K562 (cell line): ENCODE data around the gene THOC1. TPM values are rescaled to one million over a fixed set of nuclear protein-coding genes. Genes with fewer than 3 reads are reported as not detected.

Experiments
- ATAC-seq: fragments of 200-7000 bp; cut with Tn5 transposase; 3 replicates; pipeline ENCODE4 v1.9.1; 2020; ENCODE audit warnings: moderate library complexity
- BruUV-seq: library from RNA; stranded (reverse); fragments of 400-500 nt; replicated peaks from 2 replicates; lab custom pipeline; 2021; lab: Mats Ljungman, UMichigan
- CTCF ChIA-PET: fragments of 300-600 bp; formaldehyde crosslinking; extraction: SDS; loops from one replicate; lab custom pipeline; 2021; ENCODE audit warnings: low intra/inter-chr PET ratio; lab: Yijun Ruan, JAX
- POLR2A ChIA-PET: fragments of 300-600, 350-650 bp; sonication (Branson Sonifier 250); formaldehyde crosslinking; extraction: SDS; loops from one replicate; lab custom pipeline; 2021; ENCODE audit warnings: antibody characterized with exemption, inconsistent platforms; lab: Yijun Ruan, JAX
- DNase-seq, 4 experiments: peaks; one replicate each; pipeline versions ENCODE4 v3.0.0 to v3.0.0-alpha.2; 2011 to 2018; ENCODE audit warnings: low spot score in 3 of 4, mixed read lengths in 3 of 4; ENCODE audit errors: extremely low read depth in 1 of 4
- FAIRE-seq: peaks from 2 replicates; lab custom pipeline; 2011; peaks lifted over from hg19 to GRCh38; lab: Jason Lieb, UNC
- H2AFZ ChIP-seq: 2 replicates; pipeline ENCODE4 v1.6.0; 2011; ENCODE audit warnings: low read depth, low read length, control low read depth, inconsistent platforms
- H3K27ac ChIP-seq: fragments of 200-600 bp; 3 replicates; pipeline ENCODE4 v1.8.0; 2011; ENCODE audit warnings: low read depth, mild to moderate bottlenecking, control low read depth, inconsistent platforms, low read length, moderate library complexity, mixed read lengths; ENCODE audit errors: extremely low read depth
- H3K27me3 ChIP-seq, 2 experiments: fragments of 300-600 bp in 1 of 2; 2 replicates in 1 of 2; 3 replicates in 1 of 2; pipeline versions ENCODE4 v1.6.0 to v1.8.0; 2011; ENCODE audit warnings: inconsistent platforms in 2 of 2, low read length in 2 of 2, mild to moderate bottlenecking in 1 of 2, mixed read lengths in 1 of 2, moderate library complexity in 1 of 2; ENCODE audit not compliant: control insufficient read depth in 2 of 2, insufficient read depth in 2 of 2
- H3K36me3 ChIP-seq: fragments of 300-600 bp; 3 replicates; pipeline ENCODE4 v1.8.0; 2011; ENCODE audit warnings: mild to moderate bottlenecking, low read length, inconsistent platforms; ENCODE audit not compliant: control insufficient read depth, insufficient read depth
- H3K4me1 ChIP-seq, 2 experiments: fragments of 200-600 bp in 1 of 2; replicated peaks in 1 of 2; 2 replicates in 1 of 2; 3 replicates in 1 of 2; pipeline versions ENCODE4 v1.5.1 to v1.8.0; 2011; ENCODE audit warnings: inconsistent platforms in 2 of 2, low read length in 2 of 2, mild to moderate bottlenecking in 1 of 2, mixed read lengths in 1 of 2, moderate library complexity in 1 of 2; ENCODE audit not compliant: control insufficient read depth in 2 of 2, insufficient read depth in 2 of 2
- H3K4me2 ChIP-seq: 2 replicates; pipeline ENCODE4 v1.6.1; 2011; ENCODE audit warnings: low read length, control low read depth, inconsistent platforms, mixed read lengths; ENCODE audit not compliant: insufficient read depth
- H3K4me3 ChIP-seq: fragments of 200-600 bp; sonication (generic), shearing (Covaris generic); 2 replicates; pipeline ENCODE4 v1.5.1; 2016; ENCODE audit warnings: control low read depth, inconsistent platforms
- H3K79me2 ChIP-seq: fragments of 200-600 bp; 3 replicates; pipeline ENCODE4 v1.8.0; 2011; ENCODE audit warnings: low read length, inconsistent platforms; ENCODE audit not compliant: control insufficient read depth, insufficient read depth
- H3K9ac ChIP-seq, 2 experiments: 2 replicates each; pipeline versions ENCODE4 v1.6.0 to v1.6.1; 2011; ENCODE audit warnings: low read depth in 2 of 2, low read length in 2 of 2, control low read depth in 1 of 2, inconsistent platforms in 1 of 2, mild to moderate bottlenecking in 1 of 2, mixed read lengths in 1 of 2; ENCODE audit not compliant: insufficient read depth in 1 of 2
- H3K9me1 ChIP-seq: one replicate; pipeline ENCODE4 v1.6.0; 2011; ENCODE audit warnings: inconsistent platforms, mild to moderate bottlenecking, low read length, moderate library complexity; ENCODE audit not compliant: control insufficient read depth, insufficient read depth
- H3K9me3 ChIP-seq: replicated peaks from 2 replicates; pipeline ENCODE4 v1.5.1; 2011; ENCODE audit warnings: low read depth, low read length, inconsistent platforms; ENCODE audit not compliant: control insufficient read depth, insufficient read depth
- H4K20me1 ChIP-seq: replicated peaks from 2 replicates; pipeline ENCODE4 v1.6.1; 2011; ENCODE audit warnings: low read length, inconsistent platforms, mixed read lengths; ENCODE audit not compliant: control insufficient read depth, insufficient read depth
- EZH2 ChIP-seq: IDR thresholded peaks from 2 replicates; pipeline ENCODE4 v1.6.1; 2012; ENCODE audit warnings: low read depth, mild to moderate bottlenecking, inconsistent platforms, low read length, borderline replicate concordance
- TCF7 ChIP-seq: sonication (generic); IDR thresholded peaks from 2 replicates; pipeline ENCODE4 v1.6.1; 2016; ENCODE audit warnings: antibody characterized with exemption, borderline replicate concordance
- ZSCAN29 ChIP-seq: fragments of 450-650 bp; IDR thresholded peaks from 2 replicates; pipeline ENCODE4 v1.6.1; 2017
- WGBS: fragments of 100-300 bp; shearing (Covaris generic); methylation state at CpG from one replicate; pipeline ENCODE4 v1.1.6; 2016; ENCODE audit warnings: low coverage, mixed read lengths; ENCODE audit not compliant: insufficient coverage; ENCODE audit errors: missing lambda C conversion rate; 5-methylcytosine and 5-hydroxymethylcytosine counted together
- in situ Hi-C: fragments of 300-500 bp; cut with MboI; formaldehyde crosslinking; loops from 4 replicates; pipeline ENCODE4 v1.15.0; 2018; ENCODE audit warnings: inconsistent platforms, mixed read lengths
- intact Hi-C: fragments of 100-400 bp; cut with micrococcal nuclease; formaldehyde crosslinking; loops from 2 replicates; pipeline ENCODE4 v1.14.2; 2022
- polyA plus RNA-seq, 8 experiments: library from polyadenylated mRNA; depleted of rRNA in 4 of 8; stranded (reverse) in 5 of 8; unstranded in 3 of 8; fragments of >200 nt; fragmentation: Nextera tagmentation in 2 of 8; fragmentation: Illumina TruSeq in 1 of 8; extraction: Ambion mirVana in 2 of 8; extraction: Trizol in 1 of 8; gene quantifications; 2 replicates each; pipeline versions ENCODE4 v1.2.1 to v1.2.3, GENCODE V29; 2011 to 2014; ENCODE audit warnings: inconsistent platforms in 1 of 8, missing spikeins in 1 of 8
- total RNA-seq, 7 experiments: library from RNA; depleted of rRNA in 6 of 7; stranded (reverse); fragments of >200 nt in 6 of 7; fragmentation: Illumina TruSeq in 2 of 7; extraction: Trizol in 2 of 7; gene quantifications; 2 replicates each; pipeline versions ENCODE4 v1.2.1 to v1.2.3, GENCODE V29; 2011 to 2021; ENCODE audit warnings: low replicate concordance in 1 of 7
- TF ChIP-seq, protein P1 (sequence below): fragments of 450-650 bp; IDR thresholded peaks from 2 replicates; pipeline ENCODE4 v1.6.1; 2017; ENCODE audit warnings: mild to moderate bottlenecking, moderate library complexity
- TF ChIP-seq, protein P2 (sequence below): sonication (generic); formaldehyde crosslinking; IDR thresholded peaks from 2 replicates; pipeline ENCODE4 v1.8.0; 2022; ENCODE audit warnings: mild to moderate bottlenecking, missing genetic modification reagents, borderline replicate concordance
- TF ChIP-seq, protein P3 (sequence below): fragments of 250-450 bp; sonication (Bioruptor Pico); IDR thresholded peaks from 2 replicates; pipeline ENCODE4 v1.5.0; 2021; ENCODE audit warnings: mild to moderate bottlenecking, moderate library complexity
- TF ChIP-seq, protein P4 (sequence below): IDR thresholded peaks from 3 replicates; pipeline ENCODE4 v1.6.1; 2011; ENCODE audit warnings: borderline replicate concordance, mild to moderate bottlenecking, moderate library complexity; ENCODE audit not compliant: insufficient read length; ENCODE audit errors: extremely low read depth

Gene THOC1
- total and polyA plus RNA-seq, 9 of the 15 experiments (the other 6 are each of a cell fraction or from before 2014, with no cell fraction given), result 71.1 to 143 (median 107) TPM

DNA sequence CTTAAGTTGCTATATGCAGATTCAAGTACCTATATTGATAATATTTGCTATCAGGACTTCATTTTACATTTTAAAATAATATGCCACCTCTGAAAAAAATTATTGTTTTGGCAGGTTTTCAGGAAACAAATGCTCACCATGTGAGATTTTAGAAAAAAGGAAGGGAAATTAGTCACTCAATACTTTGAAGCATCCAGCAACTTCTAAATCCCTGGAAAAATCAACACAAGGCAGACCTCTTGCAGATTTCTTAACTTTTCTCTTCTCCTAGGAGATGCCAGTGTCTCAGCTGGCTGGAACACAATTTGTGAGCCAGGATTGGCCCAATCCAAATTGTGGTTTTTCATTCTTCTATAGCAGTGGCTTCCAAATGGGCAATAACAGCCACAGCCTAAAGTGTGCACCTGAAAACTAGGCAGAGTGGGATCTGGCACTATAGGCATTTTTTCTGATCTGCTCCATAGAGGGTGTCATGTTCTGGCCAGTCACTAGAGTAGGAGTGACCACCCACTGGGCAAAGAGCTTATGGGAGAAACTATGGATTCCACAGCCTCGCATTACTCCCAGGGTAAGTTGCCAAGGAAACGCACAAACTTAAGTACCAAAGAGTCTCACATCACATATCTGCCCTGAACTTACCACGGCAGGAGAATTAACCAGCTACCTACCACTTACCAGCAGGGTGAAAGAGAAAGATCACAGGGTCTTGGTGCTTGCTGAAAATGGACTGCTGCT is 28.1 kb upstream of the THOC1 start (continued):
- TF ChIP-seq, protein P1, sequence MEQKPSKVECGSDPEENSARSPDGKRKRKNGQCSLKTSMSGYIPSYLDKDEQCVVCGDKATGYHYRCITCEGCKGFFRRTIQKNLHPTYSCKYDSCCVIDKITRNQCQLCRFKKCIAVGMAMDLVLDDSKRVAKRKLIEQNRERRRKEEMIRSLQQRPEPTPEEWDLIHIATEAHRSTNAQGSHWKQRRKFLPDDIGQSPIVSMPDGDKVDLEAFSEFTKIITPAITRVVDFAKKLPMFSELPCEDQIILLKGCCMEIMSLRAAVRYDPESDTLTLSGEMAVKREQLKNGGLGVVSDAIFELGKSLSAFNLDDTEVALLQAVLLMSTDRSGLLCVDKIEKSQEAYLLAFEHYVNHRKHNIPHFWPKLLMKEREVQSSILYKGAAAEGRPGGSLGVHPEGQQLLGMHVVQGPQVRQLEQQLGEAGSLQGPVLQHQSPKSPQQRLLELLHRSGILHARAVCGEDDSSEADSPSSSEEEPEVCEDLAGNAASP, result no peak
- TF ChIP-seq, protein P2, sequence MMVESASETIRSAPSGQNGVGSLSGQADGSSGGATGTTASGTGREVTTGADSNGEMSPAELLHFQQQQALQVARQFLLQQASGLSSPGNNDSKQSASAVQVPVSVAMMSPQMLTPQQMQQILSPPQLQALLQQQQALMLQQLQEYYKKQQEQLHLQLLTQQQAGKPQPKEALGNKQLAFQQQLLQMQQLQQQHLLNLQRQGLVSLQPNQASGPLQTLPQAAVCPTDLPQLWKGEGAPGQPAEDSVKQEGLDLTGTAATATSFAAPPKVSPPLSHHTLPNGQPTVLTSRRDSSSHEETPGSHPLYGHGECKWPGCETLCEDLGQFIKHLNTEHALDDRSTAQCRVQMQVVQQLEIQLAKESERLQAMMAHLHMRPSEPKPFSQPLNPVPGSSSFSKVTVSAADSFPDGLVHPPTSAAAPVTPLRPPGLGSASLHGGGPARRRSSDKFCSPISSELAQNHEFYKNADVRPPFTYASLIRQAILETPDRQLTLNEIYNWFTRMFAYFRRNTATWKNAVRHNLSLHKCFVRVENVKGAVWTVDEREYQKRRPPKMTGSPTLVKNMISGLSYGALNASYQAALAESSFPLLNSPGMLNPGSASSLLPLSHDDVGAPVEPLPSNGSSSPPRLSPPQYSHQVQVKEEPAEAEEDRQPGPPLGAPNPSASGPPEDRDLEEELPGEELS, result no peak
- TF ChIP-seq TCF7, result no peak

DNA sequence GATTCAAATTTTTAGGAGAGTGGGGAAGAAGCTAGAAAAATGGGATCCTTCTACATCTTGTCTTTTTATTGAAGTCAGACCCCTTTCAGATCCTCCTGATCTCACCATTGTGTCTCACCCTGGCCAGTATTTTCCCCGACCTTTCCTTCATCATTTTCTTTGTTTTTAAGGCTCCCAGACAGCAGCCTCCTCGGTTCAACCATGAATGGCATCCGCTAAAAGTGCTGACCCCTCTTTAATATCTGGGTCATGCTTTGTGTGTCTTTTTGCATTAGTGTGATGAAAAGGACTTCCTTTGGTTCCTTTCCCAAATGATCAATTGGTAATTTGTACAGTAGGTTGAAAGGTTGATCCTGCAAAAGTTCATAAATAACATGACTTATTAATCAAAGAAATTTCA is 26.7 kb upstream of the THOC1 start:
- H3K4me2 ChIP-seq, result no peak overlapping the region
- DNase-seq (no peak), ATAC-seq (no peak), FAIRE-seq (no peak)
- no peaks in the 10 kb centered on the region for H3K9me1 ChIP-seq
- no peak overlapping the region for H3K4me3 ChIP-seq
- peaks cover 0 to 6% of the 10 kb centered on the region in 2 experiments; a peak in 3 of 5 replicates for H3K4me1 ChIP-seq
- WGBS, result 3% methylated on average over 3 of the region's 3 CpGs
- POLR2A ChIA-PET, result interaction anchor here (1.5 kb wide), 1 partner anchor 27 kb away, joined by 3 read pairs; the partner anchor contains the start of gene THOC1
- H4K20me1 ChIP-seq, result no peaks in the 10 kb centered on the region
- H3K27ac ChIP-seq, result no peak overlapping the region
- in situ Hi-C loops, result no loop called here
- no TSS peak for BruUV-seq
- no peaks in the 10 kb centered on the region for H3K79me2 ChIP-seq
- intact Hi-C loops, result loop anchor here (5.0 kb wide), 1 partner anchor 173 kb away; no protein-coding TSS in a partner anchor
- CTCF ChIA-PET, result no interaction called here
- no peaks in the 10 kb centered on the region for H3K36me3 ChIP-seq
- H3K9me3 ChIP-seq, result no peaks in the 10 kb centered on the region
- H3K27me3 ChIP-seq, result peaks cover 9 to 20% of the 10 kb centered on the region in 2 experiments; a peak in 4 of 5 replicates
- no peak overlapping the region for H2AFZ ChIP-seq
- H3K9ac ChIP-seq, result no peak overlapping the region
- no peak for TF ChIP-seq EZH2
- TF ChIP-seq, protein P3, sequence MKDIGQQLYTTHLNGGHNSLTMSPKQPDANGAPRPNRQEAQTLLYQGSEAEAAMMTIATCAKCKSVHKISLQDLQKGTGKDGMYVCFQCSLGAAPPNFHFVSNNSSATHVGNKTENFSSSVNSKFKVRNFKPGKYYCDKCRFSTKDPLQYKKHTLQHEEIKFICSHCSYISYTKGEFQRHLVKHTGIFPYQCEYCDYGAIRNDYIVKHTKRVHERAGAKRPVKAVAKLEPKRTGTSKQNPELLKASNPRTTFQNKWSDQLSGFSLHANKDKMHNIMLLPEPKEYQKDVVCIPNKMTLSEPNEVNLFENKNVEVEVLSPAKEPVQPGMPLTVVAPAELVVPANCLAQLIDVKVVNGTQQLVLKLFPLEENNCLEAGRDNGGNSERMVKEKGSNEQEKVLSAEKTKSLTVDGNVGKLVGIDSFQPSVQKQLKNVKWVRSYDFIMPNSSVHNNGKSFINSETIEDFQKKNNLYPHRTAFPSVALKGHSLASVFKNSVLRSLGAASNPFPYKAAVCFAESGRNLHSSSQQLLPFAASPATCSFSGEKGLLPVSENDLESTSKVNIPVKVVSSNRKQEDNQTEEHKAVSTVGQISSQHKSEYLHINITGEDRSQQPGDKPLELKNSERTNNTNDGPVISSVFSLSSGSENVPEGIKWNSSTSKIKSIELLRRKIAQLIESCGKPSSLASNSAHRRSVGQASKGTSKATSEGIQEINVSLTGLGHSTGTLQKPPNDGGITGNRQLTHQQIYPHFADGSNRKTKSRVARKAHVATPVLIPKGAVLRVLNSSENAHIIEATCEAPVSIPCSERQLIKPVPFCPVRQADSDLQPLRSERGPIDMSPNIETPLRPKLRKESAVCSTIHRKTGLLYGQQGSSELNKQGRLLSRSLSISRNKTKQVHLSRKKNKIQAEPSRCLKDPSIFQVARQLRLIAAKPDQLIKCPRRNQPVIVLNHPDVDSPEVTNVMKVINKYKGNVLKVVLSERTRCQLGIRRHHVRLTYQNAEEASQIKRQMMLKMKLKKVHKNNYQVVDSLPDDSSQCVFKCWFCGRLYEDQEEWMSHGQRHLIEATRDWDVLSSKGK (CRISPR knock-in tag), result no peak
- TF ChIP-seq, protein P4, sequence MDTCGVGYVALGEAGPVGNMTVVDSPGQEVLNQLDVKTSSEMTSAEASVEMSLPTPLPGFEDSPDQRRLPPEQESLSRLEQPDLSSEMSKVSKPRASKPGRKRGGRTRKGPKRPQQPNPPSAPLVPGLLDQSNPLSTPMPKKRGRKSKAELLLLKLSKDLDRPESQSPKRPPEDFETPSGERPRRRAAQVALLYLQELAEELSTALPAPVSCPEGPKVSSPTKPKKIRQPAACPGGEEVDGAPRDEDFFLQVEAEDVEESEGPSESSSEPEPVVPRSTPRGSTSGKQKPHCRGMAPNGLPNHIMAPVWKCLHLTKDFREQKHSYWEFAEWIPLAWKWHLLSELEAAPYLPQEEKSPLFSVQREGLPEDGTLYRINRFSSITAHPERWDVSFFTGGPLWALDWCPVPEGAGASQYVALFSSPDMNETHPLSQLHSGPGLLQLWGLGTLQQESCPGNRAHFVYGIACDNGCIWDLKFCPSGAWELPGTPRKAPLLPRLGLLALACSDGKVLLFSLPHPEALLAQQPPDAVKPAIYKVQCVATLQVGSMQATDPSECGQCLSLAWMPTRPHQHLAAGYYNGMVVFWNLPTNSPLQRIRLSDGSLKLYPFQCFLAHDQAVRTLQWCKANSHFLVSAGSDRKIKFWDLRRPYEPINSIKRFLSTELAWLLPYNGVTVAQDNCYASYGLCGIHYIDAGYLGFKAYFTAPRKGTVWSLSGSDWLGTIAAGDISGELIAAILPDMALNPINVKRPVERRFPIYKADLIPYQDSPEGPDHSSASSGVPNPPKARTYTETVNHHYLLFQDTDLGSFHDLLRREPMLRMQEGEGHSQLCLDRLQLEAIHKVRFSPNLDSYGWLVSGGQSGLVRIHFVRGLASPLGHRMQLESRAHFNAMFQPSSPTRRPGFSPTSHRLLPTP, result no peak
- no peak for TF ChIP-seq ZSCAN29
